Breast epithelium (tissue), 4 donors: ENCODE results near the gene TRPM2. TPM values are rescaled to one million over a fixed set of nuclear protein-coding genes. Genes with fewer than 3 reads are reported as not detected.

Experiments used
- DNase-seq, 2 donors: peaks; one replicate each; pipeline ENCODE4 v3.0.0-alpha.2; 2019; ENCODE audit warnings: low spot score in 2 of 2
- H3K27ac ChIP-seq, 2 donors: fragments of 200-600 bp; sonication (generic) in 1 of 2; one replicate each; pipeline ENCODE4 v1.5.1; 2016 to 2019; ENCODE audit warnings: mild to moderate bottlenecking in 1 of 2
- H3K27me3 ChIP-seq, 2 donors: fragments of 200-600 bp; sonication (generic) in 1 of 2; one replicate each; pipeline versions ENCODE4 v1.5.1 to v1.6.0; 2017 to 2019; ENCODE audit warnings: control low read depth in 1 of 2, mild to moderate bottlenecking in 1 of 2
- H3K36me3 ChIP-seq: fragments of 200-600 bp; one replicate; pipeline ENCODE4 v1.5.1; 2019
- H3K4me1 ChIP-seq, 2 donors: fragments of 200-600 bp; sonication (generic); one replicate each; pipeline ENCODE4 v1.5.1; 2016 to 2019; ENCODE audit warnings: control low read depth in 1 of 2
- H3K4me3 ChIP-seq, 3 donors: fragments of 200-600 bp; sonication (generic); 1 replicate in 2 of 3; 2 replicates in 1 of 3; pipeline ENCODE4 v1.5.1; 2016 to 2019; ENCODE audit warnings: mild to moderate bottlenecking in 3 of 3, moderate library complexity in 2 of 3
- H3K9me3 ChIP-seq, 2 donors: fragments of 200-600 bp; sonication (generic) in 1 of 2; one replicate each; pipeline ENCODE4 v1.5.1; 2016 to 2019; ENCODE audit warnings: control low read depth in 1 of 2
- POLR2A ChIP-seq: fragments of 450-650 bp; IDR thresholded peaks from one replicate; pipeline ENCODE4 v1.6.1; 2016; ENCODE audit warnings: antibody characterized with exemption, mild to moderate bottlenecking, moderate library complexity
- POLR2AphosphoS5 ChIP-seq, 3 donors: sonication (generic); formaldehyde crosslinking; IDR thresholded peaks; one replicate each; pipeline ENCODE4 v1.6.1; 2017; ENCODE audit warnings: antibody characterized with exemption in 3 of 3
- intact Hi-C: fragments of 100-400 bp; cut with DNase I; formaldehyde crosslinking; loops from one replicate; pipeline ENCODE4 v1.15.1; 2023; ENCODE audit warnings: low total_unique reads
- total RNA-seq, 3 donors: library from RNA; depleted of rRNA; stranded (reverse); fragments of >200 nt; gene quantifications; one replicate each; pipeline ENCODE4 v1.1.0, GENCODE V29; 2016
- TF ChIP-seq, protein P1 (sequence below), 3 donors: fragments of 450-650 bp; IDR thresholded peaks; one replicate each; pipeline ENCODE4 v1.5.1; 2016 to 2017; ENCODE audit warnings: antibody characterized with exemption in 3 of 3, mild to moderate bottlenecking in 3 of 3, moderate library complexity in 3 of 3

Gene TRPM2
- total RNA-seq, 3 donors from 2014 or later, result 4.3 to 7.9 (median 7.2) TPM

DNA sequence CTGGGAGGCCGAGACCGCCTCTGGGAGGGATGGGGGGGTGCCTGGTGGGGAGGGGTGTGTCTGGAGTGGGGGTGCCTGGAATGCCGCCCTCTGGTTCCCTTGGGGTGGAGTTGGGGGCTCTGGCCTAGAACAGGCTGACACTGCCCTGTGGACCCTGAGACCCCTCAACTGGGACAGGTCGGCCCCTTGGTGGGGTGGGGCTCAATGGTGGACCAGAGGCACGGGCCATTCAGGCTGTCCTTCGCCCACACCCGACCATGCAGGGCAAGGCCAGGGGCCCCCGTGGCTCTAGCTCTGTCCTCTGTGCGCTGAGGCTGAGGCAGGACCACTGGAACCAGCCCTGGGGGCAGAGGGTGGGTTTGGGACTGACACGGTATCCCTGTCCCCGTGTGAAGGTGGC lies 38.9 kb upstream of the TRPM2 start:
- H3K27ac ChIP-seq, result no peak overlapping the region
- H3K27me3 ChIP-seq, result no peaks in the 10 kb centered on the region
- no peak for DNase-seq
- TF ChIP-seq POLR2A (no peak), POLR2AphosphoS5 (IDR thresholded peaks at IDR 0.05) (no peak)
- TF ChIP-seq, protein P1, sequence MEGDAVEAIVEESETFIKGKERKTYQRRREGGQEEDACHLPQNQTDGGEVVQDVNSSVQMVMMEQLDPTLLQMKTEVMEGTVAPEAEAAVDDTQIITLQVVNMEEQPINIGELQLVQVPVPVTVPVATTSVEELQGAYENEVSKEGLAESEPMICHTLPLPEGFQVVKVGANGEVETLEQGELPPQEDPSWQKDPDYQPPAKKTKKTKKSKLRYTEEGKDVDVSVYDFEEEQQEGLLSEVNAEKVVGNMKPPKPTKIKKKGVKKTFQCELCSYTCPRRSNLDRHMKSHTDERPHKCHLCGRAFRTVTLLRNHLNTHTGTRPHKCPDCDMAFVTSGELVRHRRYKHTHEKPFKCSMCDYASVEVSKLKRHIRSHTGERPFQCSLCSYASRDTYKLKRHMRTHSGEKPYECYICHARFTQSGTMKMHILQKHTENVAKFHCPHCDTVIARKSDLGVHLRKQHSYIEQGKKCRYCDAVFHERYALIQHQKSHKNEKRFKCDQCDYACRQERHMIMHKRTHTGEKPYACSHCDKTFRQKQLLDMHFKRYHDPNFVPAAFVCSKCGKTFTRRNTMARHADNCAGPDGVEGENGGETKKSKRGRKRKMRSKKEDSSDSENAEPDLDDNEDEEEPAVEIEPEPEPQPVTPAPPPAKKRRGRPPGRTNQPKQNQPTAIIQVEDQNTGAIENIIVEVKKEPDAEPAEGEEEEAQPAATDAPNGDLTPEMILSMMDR (IDR thresholded peaks at IDR 0.05), result no peak
- intact Hi-C loops, result no loop called here
- no peak overlapping the region for H3K4me3 ChIP-seq
- H3K4me1 ChIP-seq, result no peaks in the 10 kb centered on the region
- H3K36me3 ChIP-seq, result no peaks in the 10 kb centered on the region
- no peaks in the 10 kb centered on the region for H3K9me3 ChIP-seq

DNA sequence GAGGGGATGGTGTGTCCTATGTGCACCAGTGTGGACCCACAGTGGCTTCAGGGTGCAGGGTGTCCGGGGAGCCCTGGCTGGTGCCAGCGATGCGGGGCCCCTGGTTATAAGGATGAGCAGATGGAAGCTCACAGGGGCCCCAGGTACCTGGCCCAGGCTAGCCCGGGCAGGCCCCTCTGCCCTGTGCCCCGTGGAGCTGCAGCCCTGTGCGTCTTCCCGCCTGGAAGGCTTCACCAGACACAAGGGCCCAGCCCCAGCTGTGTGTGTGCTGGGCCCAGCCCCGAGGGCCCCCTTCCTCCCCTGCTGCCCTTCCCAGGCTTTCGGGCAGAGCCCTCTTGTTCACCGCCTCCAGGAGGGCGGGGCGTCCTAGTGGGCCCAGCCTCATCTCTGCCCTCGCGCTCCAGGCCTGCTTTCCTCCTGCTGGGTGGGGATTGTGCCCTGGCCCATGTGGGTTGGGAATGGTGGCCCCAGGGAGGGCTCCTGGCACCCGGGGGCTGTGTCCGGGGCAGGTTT lies 37.7 kb upstream of the TRPM2 start:
- Histone ChIP-seq H3K9me3 (no peaks in the 10 kb centered on the region), H3K27me3 (no peaks in the 10 kb centered on the region), H3K4me1 (no peaks in the 10 kb centered on the region), H3K27ac (no peak overlapping the region), H3K4me3 (no peak overlapping the region), H3K36me3 (no peaks in the 10 kb centered on the region)
- intact Hi-C loops, result no loop called here
- TF ChIP-seq POLR2A (no peak), POLR2AphosphoS5 (IDR thresholded peaks at IDR 0.05) (no peak)
- TF ChIP-seq, protein P1 (IDR thresholded peaks at IDR 0.05), result no peak
- no peak for DNase-seq

DNA sequence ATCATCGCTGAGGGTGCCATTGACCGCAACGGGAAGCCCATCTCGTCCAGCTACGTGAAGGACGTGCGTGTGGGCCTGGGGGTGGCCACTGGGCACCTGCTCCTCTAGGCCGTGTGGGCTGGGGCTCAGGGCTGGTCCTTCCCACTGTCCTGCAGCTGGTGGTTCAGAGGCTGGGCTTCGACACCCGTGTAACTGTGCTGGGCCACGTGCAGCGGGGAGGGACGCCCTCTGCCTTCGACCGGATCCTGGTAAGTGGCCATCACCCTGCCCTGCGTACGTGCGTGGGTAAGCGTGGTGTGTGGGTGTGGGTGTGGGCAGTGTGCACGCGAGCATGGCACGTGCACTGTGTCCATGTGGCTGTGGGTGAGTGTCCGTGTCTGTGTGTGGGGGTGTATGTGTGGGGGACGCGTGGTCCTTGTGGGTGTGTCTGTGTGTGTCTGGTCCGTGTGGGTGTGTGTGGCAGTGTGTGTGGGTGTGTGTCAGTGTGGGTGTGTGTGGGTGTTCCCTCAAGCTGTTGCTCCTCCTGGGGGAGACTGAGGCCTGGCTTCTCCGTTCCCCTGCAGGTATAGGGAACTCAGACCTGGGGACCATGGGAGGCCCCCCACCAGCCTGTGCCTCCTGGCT lies 37.0 kb upstream of the TRPM2 start:
- Histone ChIP-seq H3K4me3 (no peak overlapping the region), H3K27ac (no peak overlapping the region), H3K36me3 (no peaks in the 10 kb centered on the region), H3K9me3 (no peaks in the 10 kb centered on the region), H3K27me3 (no peaks in the 10 kb centered on the region), H3K4me1 (no peaks in the 10 kb centered on the region)
- intact Hi-C loops, result no loop called here
- no peak for DNase-seq
- TF ChIP-seq POLR2AphosphoS5 (IDR thresholded peaks at IDR 0.05), result no peak

DNA sequence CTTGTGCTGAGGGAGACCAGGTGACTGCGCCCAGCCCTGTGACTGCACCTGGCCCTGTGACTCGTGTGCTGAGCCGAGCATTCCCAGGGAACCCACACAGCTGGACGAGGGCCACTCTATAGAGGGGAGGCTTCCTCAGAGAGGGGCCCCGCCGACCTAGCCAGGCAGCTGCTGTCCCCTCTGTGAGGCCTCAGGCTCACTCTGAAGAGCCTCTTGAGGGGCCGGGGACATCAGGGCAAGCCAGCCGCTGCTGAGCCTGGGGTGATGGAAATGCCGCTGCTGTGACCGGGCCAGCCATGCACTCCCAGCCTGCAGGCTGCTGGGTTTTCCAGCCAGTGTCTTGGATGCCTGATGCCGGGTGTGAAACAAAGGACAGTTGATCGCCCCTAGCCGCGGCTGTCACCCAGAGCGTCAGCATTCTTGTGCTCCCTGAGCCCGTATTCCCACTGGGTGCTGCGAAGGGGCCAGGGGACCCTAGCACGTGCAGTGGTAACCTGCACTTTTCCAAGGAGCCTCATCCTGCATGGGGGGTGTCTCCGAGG lies 36.1 kb upstream of the TRPM2 start:
- no peaks in the 10 kb centered on the region for H3K27me3 ChIP-seq
- H3K4me1 ChIP-seq, result no peaks in the 10 kb centered on the region
- H3K4me3 ChIP-seq, result no peak overlapping the region
- no peak for TF ChIP-seq POLR2A
- TF ChIP-seq, protein P1 (IDR thresholded peaks at IDR 0.05), result no peak
- no peak for TF ChIP-seq POLR2AphosphoS5 (IDR thresholded peaks at IDR 0.05)
- DNase-seq, result no peak
- no peaks in the 10 kb centered on the region for H3K36me3 ChIP-seq
- H3K9me3 ChIP-seq, result no peaks in the 10 kb centered on the region
- no peak overlapping the region for H3K27ac ChIP-seq
- intact Hi-C loops, result no loop called here

DNA sequence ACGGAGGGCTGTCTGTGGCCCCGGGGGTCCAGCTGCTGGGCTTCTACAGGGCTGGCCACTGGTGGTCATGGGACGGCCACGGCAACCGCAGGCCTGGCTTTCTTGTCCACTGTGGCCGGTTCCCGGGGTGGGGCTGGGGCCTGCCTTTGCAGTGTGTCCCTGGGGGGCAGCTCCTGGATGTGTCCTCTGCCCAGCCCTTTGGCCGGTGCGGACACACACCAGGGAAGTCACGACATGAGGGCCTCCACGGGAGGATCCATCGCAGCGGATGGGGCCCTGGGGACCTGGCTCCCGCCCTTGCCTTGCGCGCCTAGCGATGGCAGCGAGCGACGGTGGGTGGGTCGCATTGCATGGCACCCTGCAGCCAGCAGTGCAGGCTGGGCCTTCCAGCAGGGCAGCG lies 35.5 kb upstream of the TRPM2 start:
- DNase-seq, result no peak
- TF ChIP-seq, protein P1 (IDR thresholded peaks at IDR 0.05), result no peak
- no peak for TF ChIP-seq POLR2A
- no peak for TF ChIP-seq POLR2AphosphoS5 (IDR thresholded peaks at IDR 0.05)
- intact Hi-C loops, result no loop called here
- Histone ChIP-seq H3K4me1 (no peaks in the 10 kb centered on the region), H3K27ac (no peak overlapping the region), H3K9me3 (no peaks in the 10 kb centered on the region), H3K27me3 (no peaks in the 10 kb centered on the region), H3K4me3 (no peak overlapping the region), H3K36me3 (no peaks in the 10 kb centered on the region)
